Panc1 (cell line): Measurements from ENCODE around the gene ANKRD53. TPM values are rescaled to one million over a fixed set of nuclear protein-coding genes. Genes with fewer than 3 reads are reported as not detected.

Experiments
- ATAC-seq: fragments of 200-7000 bp; cut with Tn5 transposase; 2 replicates; pipeline ENCODE4 v1.9.1; 2020; ENCODE audit warnings: mild to moderate bottlenecking, moderate library complexity
- BruUV-seq: library from RNA; stranded (reverse); fragments of 400-500 nt; replicated peaks from 2 replicates; lab custom pipeline; 2021; lab: Mats Ljungman, UMichigan
- CTCF ChIA-PET: fragments of 300-600 bp; sonication (Branson Sonifier 250); formaldehyde crosslinking; loops from one replicate; lab custom pipeline; 2022; ENCODE audit warnings: antibody characterized with exemption; lab: Charles Lee
- POLR2A ChIA-PET: fragments of 300-600 bp; sonication (Branson Sonifier 250); formaldehyde crosslinking; loops from one replicate; lab custom pipeline; 2022; ENCODE audit warnings: antibody characterized with exemption; lab: Charles Lee
- DNase-seq: peaks from one replicate; pipeline ENCODE4 v3.0.0-alpha.2; 2010; ENCODE audit warnings: low read depth, low spot score
- H3K27ac ChIP-seq: 2 replicates; pipeline ENCODE4 v1.5.1; 2011; ENCODE audit warnings: mild to moderate bottlenecking, low read length, inconsistent platforms
- H3K27me3 ChIP-seq: fragments of 200-500 bp; sonication (Bioruptor generic); 2 replicates; pipeline ENCODE4 v1.6.0; 2014; ENCODE audit warnings: low read length, inconsistent platforms; ENCODE audit not compliant: control insufficient read depth, insufficient read depth
- H3K36me3 ChIP-seq: fragments of 200-500 bp; sonication (Bioruptor generic); 2 replicates; pipeline ENCODE4 v1.5.1; 2014; ENCODE audit warnings: inconsistent platforms, mild to moderate bottlenecking, low read length, moderate library complexity; ENCODE audit not compliant: control insufficient read depth, insufficient read depth
- H3K4me1 ChIP-seq: 2 replicates; pipeline ENCODE4 v1.5.1; 2011; ENCODE audit warnings: inconsistent platforms, mild to moderate bottlenecking, low read length, moderate library complexity; ENCODE audit not compliant: control insufficient read depth, insufficient read depth
- H3K4me3 ChIP-seq, 2 experiments: 2 replicates each; pipeline ENCODE4 v1.5.1; 2011 to 2012; ENCODE audit warnings: low read depth in 2 of 2, low read length in 2 of 2, mild to moderate bottlenecking in 2 of 2, inconsistent platforms in 1 of 2, moderate library complexity in 1 of 2
- H3K9me3 ChIP-seq: fragments of 200-500 bp; sonication (Bioruptor generic); 2 replicates; pipeline ENCODE4 v1.5.1; 2014; ENCODE audit warnings: low read depth, mild to moderate bottlenecking, inconsistent platforms, low read length, moderate library complexity; ENCODE audit not compliant: control insufficient read depth, insufficient read depth
- POLR2AphosphoS5 ChIP-seq: IDR thresholded peaks from 2 replicates; pipeline ENCODE4 v1.6.1; 2012; ENCODE audit warnings: mild to moderate bottlenecking, low read depth, low read length, moderate library complexity
- SIN3A ChIP-seq: IDR thresholded peaks from 2 replicates; pipeline ENCODE4 v1.6.1; 2012; ENCODE audit warnings: low read depth, mild to moderate bottlenecking, low read length, moderate library complexity, borderline replicate concordance; ENCODE audit not compliant: insufficient read depth
- TCF7L2 ChIP-seq: IDR thresholded peaks from 2 replicates; pipeline ENCODE4 v1.6.1; 2011; ENCODE audit warnings: mild to moderate bottlenecking, low read depth, low read length, inconsistent platforms
- in situ Hi-C: cut with HindIII; loops from 2 replicates; pipeline ENCODE4 v1.10.0; 2016; ENCODE audit warnings: low sequenced_read_pairs, low pct_unique_long_range_greater_than_20kb
- intact Hi-C: fragments of 100-400 bp; cut with micrococcal nuclease; formaldehyde crosslinking; loops from one replicate; pipeline ENCODE4 v1.10.0; 2022; ENCODE audit not compliant: unreplicated experiment
- total RNA-seq: library from RNA; stranded (reverse); gene quantifications from one replicate; pipeline ENCODE4 v1.2.1, GENCODE V29; 2021; ENCODE audit not compliant: unreplicated experiment
- TF ChIP-seq, protein P1 (sequence below), 2 experiments: IDR thresholded peaks; 2 replicates each; pipeline ENCODE4 v1.6.1; 2011 to 2012; ENCODE audit warnings: low read depth in 2 of 2, control low read depth in 1 of 2, low read length in 1 of 2, mild to moderate bottlenecking in 1 of 2, moderate library complexity in 1 of 2; ENCODE audit not compliant: insufficient read depth in 1 of 2
- TF ChIP-seq, protein P2 (sequence below): fragments of 450-650 bp; IDR thresholded peaks from 2 replicates; pipeline ENCODE4 v1.5.1; 2017; ENCODE audit warnings: mild to moderate bottlenecking

The ANKRD53 gene
- total RNA-seq, 1 experiment from 2014 or later, result not detected

DNA sequence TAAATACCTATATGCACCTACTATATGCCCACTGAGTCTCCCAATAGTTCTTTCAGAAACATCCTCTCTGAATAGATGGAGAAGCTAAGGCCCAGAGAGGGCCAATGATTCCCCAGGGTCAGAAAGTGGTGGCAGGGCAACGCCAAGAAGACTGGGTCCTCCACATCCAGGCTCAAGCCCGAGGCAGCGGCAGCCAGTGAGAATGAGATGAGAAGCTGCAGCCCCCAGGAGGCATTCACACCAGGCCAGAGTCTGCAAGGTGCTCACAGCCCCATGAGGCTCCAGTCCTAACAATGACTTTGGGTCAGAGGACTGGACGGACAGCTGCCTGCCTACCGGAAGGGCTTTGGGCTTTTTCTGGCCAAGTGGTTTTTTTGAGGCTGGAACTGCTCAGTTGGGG is 12.7 kb downstream of the ANKRD53 start:
- in situ Hi-C loops, result no loop called here
- no TSS peak for BruUV-seq

DNA sequence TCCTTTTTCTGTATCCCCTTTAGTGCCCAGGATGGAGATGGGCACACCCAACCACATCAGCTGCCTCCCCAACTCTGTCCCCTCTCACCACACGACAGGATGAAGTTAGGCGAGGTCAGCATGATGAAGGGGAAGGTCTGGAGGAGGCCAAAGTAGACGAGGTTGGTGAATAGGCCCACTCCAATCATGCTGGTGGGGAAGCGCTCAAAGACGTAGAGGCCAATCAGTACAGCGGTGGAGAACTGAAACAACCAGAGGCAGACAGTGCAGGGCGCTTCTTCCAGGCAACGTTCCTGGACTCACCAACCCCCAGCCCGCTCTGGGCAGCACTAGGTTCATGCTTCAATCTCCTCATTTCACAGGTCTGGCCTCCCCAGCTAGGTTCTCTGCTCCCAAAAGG is 13.3 kb downstream of the ANKRD53 start:
- H3K4me1 ChIP-seq, result peaks cover 7% of the 10 kb centered on the region
- no peaks in the 10 kb centered on the region for H3K27me3 ChIP-seq
- DNase-seq (no peak), ATAC-seq (no peak)
- no peaks in the 10 kb centered on the region for H3K9me3 ChIP-seq
- POLR2A ChIA-PET, result no interaction called here
- intact Hi-C loops, result no loop called here
- H3K36me3 ChIP-seq, result peaks cover 2% of the 10 kb centered on the region; the same call in 1 of the 2 replicates
- CTCF ChIA-PET, result no interaction called here
- in situ Hi-C loops, result no loop called here
- TF ChIP-seq TCF7L2, result no peak
- TF ChIP-seq, protein P1, sequence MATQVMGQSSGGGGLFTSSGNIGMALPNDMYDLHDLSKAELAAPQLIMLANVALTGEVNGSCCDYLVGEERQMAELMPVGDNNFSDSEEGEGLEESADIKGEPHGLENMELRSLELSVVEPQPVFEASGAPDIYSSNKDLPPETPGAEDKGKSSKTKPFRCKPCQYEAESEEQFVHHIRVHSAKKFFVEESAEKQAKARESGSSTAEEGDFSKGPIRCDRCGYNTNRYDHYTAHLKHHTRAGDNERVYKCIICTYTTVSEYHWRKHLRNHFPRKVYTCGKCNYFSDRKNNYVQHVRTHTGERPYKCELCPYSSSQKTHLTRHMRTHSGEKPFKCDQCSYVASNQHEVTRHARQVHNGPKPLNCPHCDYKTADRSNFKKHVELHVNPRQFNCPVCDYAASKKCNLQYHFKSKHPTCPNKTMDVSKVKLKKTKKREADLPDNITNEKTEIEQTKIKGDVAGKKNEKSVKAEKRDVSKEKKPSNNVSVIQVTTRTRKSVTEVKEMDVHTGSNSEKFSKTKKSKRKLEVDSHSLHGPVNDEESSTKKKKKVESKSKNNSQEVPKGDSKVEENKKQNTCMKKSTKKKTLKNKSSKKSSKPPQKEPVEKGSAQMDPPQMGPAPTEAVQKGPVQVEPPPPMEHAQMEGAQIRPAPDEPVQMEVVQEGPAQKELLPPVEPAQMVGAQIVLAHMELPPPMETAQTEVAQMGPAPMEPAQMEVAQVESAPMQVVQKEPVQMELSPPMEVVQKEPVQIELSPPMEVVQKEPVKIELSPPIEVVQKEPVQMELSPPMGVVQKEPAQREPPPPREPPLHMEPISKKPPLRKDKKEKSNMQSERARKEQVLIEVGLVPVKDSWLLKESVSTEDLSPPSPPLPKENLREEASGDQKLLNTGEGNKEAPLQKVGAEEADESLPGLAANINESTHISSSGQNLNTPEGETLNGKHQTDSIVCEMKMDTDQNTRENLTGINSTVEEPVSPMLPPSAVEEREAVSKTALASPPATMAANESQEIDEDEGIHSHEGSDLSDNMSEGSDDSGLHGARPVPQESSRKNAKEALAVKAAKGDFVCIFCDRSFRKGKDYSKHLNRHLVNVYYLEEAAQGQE (IDR thresholded peaks at IDR 0.05; ENCODE audit: insufficient read depth in 1 of 2, low read depth in 2 of 2, low read length in 1 of 2), result no peak
- TF ChIP-seq, protein P2, sequence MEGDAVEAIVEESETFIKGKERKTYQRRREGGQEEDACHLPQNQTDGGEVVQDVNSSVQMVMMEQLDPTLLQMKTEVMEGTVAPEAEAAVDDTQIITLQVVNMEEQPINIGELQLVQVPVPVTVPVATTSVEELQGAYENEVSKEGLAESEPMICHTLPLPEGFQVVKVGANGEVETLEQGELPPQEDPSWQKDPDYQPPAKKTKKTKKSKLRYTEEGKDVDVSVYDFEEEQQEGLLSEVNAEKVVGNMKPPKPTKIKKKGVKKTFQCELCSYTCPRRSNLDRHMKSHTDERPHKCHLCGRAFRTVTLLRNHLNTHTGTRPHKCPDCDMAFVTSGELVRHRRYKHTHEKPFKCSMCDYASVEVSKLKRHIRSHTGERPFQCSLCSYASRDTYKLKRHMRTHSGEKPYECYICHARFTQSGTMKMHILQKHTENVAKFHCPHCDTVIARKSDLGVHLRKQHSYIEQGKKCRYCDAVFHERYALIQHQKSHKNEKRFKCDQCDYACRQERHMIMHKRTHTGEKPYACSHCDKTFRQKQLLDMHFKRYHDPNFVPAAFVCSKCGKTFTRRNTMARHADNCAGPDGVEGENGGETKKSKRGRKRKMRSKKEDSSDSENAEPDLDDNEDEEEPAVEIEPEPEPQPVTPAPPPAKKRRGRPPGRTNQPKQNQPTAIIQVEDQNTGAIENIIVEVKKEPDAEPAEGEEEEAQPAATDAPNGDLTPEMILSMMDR, result no peak
- TF ChIP-seq SIN3A, result no peak
- TF ChIP-seq POLR2AphosphoS5, result no peak
- no peak overlapping the region for H3K27ac ChIP-seq
- no peak overlapping the region for H3K4me3 ChIP-seq
- no TSS peak for BruUV-seq

More for the DNA sequence above, 12.7 kb downstream of the ANKRD53 start:
- ATAC-seq (no peak), DNase-seq (no peak)
- intact Hi-C loops, result no loop called here
- ChIA-PET POLR2A (no interaction called here), CTCF (no interaction called here)
- peaks cover 2% of the 10 kb centered on the region; the same call in 1 of the 2 replicates for H3K36me3 ChIP-seq
- TF ChIP-seq, protein P2, result no peak
- no peak for TF ChIP-seq POLR2AphosphoS5
- no peak for TF ChIP-seq TCF7L2
- TF ChIP-seq SIN3A, result no peak
- TF ChIP-seq, protein P1 (IDR thresholded peaks at IDR 0.05; ENCODE audit: insufficient read depth in 1 of 2, low read depth in 2 of 2, low read length in 1 of 2), result no peak
- no peaks in the 10 kb centered on the region for H3K27me3 ChIP-seq
- no peak overlapping the region for H3K27ac ChIP-seq
- H3K4me3 ChIP-seq, result no peak overlapping the region
- H3K4me1 ChIP-seq, result peaks cover 7% of the 10 kb centered on the region
- no peaks in the 10 kb centered on the region for H3K9me3 ChIP-seq
